H1 (cell line): ENCODE results near the gene NELFA. TPM values are rescaled to one million over a fixed set of nuclear protein-coding genes. Genes with fewer than 3 reads are reported as not detected.

Experiments
- CTBP2 ChIP-seq: IDR thresholded peaks from 2 replicates; pipeline ENCODE4 v1.7.0; 2011; ENCODE audit warnings: borderline replicate concordance, mild to moderate bottlenecking, moderate library complexity, mixed read lengths, low read length; ENCODE audit not compliant: insufficient read depth, insufficient read length
- JUN ChIP-seq: IDR thresholded peaks from 2 replicates; pipeline ENCODE4 v1.6.1; 2011; ENCODE audit warnings: low read depth, mild to moderate bottlenecking, improper control_type of control experiment, low read length
- KDM1A ChIP-seq: fragments of 200-600, 300-600 bp; sonication (generic); IDR thresholded peaks from 2 replicates; pipeline ENCODE4 v1.7.1; 2016; ENCODE audit warnings: mild to moderate bottlenecking, low read length, borderline replicate concordance
- RXRA ChIP-seq: IDR thresholded peaks from 2 replicates; pipeline ENCODE4 v1.6.1; 2011; ENCODE audit warnings: low read depth, mild to moderate bottlenecking, low read length, moderate library complexity; ENCODE audit not compliant: insufficient read depth
- SAP30 ChIP-seq: fragments of 300-600 bp; sonication (generic); IDR thresholded peaks from 2 replicates; pipeline ENCODE4 v1.7.1; 2012; ENCODE audit warnings: low read length, moderate library complexity, mild to moderate bottlenecking, inconsistent platforms; ENCODE audit not compliant: insufficient read depth, insufficient replicate concordance
- YY1 ChIP-seq: IDR thresholded peaks from 2 replicates; pipeline ENCODE4 v1.6.1; 2011; ENCODE audit warnings: low read depth, mild to moderate bottlenecking, low read length
- polyA plus RNA-seq, 7 experiments: library from polyadenylated mRNA; depleted of rRNA in 3 of 7; stranded (reverse) in 5 of 7; unstranded in 2 of 7; fragments of >200 nt in 5 of 7; fragments of 200-250 nt in 2 of 7; gene quantifications; 1 replicate in 5 of 7; 2 replicates in 1 of 7; 4 replicates in 1 of 7; pipeline versions ENCODE4 v1.2.1 to v1.2.3, GENCODE V29; 2011 to 2013; ENCODE audit warnings: missing spikeins in 2 of 7, mixed read lengths in 2 of 7
- total RNA-seq: library from RNA; stranded (reverse); fragmentation: NEBNext Ultra II Directional; extraction: Animal tissue kit (Norgen Biotek cat#: 25700); gene quantifications from 2 replicates; pipeline ENCODE4 v1.2.1, GENCODE V29; 2021
- TF ChIP-seq, protein P1 (sequence below): fragments of 300-600 bp; sonication (generic); IDR thresholded peaks from 2 replicates; pipeline ENCODE4 v1.7.1; 2012; ENCODE audit warnings: low read length, moderate library complexity, mild to moderate bottlenecking, inconsistent platforms; ENCODE audit not compliant: insufficient replicate concordance
- TF ChIP-seq, protein P2 (sequence below): IDR thresholded peaks from 2 replicates; pipeline ENCODE4 v1.6.1; 2011; ENCODE audit warnings: low read depth, mild to moderate bottlenecking, low read length; ENCODE audit not compliant: insufficient read depth

Gene NELFA
- total and polyA plus RNA-seq, 2 of the 8 experiments (the other 6 are each of a cell fraction or from before 2014, with no cell fraction given), result 41.8 to 57.5 TPM

GRCh38 chr4:2043396-2044118 lies 34.8 kb upstream of the NELFA start (continued):
- TF ChIP-seq, protein P1, sequence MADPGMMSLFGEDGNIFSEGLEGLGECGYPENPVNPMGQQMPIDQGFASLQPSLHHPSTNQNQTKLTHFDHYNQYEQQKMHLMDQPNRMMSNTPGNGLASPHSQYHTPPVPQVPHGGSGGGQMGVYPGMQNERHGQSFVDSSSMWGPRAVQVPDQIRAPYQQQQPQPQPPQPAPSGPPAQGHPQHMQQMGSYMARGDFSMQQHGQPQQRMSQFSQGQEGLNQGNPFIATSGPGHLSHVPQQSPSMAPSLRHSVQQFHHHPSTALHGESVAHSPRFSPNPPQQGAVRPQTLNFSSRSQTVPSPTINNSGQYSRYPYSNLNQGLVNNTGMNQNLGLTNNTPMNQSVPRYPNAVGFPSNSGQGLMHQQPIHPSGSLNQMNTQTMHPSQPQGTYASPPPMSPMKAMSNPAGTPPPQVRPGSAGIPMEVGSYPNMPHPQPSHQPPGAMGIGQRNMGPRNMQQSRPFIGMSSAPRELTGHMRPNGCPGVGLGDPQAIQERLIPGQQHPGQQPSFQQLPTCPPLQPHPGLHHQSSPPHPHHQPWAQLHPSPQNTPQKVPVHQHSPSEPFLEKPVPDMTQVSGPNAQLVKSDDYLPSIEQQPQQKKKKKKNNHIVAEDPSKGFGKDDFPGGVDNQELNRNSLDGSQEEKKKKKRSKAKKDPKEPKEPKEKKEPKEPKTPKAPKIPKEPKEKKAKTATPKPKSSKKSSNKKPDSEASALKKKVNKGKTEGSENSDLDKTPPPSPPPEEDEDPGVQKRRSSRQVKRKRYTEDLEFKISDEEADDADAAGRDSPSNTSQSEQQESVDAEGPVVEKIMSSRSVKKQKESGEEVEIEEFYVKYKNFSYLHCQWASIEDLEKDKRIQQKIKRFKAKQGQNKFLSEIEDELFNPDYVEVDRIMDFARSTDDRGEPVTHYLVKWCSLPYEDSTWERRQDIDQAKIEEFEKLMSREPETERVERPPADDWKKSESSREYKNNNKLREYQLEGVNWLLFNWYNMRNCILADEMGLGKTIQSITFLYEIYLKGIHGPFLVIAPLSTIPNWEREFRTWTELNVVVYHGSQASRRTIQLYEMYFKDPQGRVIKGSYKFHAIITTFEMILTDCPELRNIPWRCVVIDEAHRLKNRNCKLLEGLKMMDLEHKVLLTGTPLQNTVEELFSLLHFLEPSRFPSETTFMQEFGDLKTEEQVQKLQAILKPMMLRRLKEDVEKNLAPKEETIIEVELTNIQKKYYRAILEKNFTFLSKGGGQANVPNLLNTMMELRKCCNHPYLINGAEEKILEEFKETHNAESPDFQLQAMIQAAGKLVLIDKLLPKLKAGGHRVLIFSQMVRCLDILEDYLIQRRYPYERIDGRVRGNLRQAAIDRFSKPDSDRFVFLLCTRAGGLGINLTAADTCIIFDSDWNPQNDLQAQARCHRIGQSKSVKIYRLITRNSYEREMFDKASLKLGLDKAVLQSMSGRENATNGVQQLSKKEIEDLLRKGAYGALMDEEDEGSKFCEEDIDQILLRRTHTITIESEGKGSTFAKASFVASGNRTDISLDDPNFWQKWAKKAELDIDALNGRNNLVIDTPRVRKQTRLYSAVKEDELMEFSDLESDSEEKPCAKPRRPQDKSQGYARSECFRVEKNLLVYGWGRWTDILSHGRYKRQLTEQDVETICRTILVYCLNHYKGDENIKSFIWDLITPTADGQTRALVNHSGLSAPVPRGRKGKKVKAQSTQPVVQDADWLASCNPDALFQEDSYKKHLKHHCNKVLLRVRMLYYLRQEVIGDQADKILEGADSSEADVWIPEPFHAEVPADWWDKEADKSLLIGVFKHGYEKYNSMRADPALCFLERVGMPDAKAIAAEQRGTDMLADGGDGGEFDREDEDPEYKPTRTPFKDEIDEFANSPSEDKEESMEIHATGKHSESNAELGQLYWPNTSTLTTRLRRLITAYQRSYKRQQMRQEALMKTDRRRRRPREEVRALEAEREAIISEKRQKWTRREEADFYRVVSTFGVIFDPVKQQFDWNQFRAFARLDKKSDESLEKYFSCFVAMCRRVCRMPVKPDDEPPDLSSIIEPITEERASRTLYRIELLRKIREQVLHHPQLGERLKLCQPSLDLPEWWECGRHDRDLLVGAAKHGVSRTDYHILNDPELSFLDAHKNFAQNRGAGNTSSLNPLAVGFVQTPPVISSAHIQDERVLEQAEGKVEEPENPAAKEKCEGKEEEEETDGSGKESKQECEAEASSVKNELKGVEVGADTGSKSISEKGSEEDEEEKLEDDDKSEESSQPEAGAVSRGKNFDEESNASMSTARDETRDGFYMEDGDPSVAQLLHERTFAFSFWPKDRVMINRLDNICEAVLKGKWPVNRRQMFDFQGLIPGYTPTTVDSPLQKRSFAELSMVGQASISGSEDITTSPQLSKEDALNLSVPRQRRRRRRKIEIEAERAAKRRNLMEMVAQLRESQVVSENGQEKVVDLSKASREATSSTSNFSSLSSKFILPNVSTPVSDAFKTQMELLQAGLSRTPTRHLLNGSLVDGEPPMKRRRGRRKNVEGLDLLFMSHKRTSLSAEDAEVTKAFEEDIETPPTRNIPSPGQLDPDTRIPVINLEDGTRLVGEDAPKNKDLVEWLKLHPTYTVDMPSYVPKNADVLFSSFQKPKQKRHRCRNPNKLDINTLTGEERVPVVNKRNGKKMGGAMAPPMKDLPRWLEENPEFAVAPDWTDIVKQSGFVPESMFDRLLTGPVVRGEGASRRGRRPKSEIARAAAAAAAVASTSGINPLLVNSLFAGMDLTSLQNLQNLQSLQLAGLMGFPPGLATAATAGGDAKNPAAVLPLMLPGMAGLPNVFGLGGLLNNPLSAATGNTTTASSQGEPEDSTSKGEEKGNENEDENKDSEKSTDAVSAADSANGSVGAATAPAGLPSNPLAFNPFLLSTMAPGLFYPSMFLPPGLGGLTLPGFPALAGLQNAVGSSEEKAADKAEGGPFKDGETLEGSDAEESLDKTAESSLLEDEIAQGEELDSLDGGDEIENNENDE, result no peak
- TF ChIP-seq KDM1A, result no peak
- TF ChIP-seq CTBP2, result no peak
- TF ChIP-seq, protein P2, sequence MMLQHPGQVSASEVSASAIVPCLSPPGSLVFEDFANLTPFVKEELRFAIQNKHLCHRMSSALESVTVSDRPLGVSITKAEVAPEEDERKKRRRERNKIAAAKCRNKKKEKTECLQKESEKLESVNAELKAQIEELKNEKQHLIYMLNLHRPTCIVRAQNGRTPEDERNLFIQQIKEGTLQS, result no peak
- no peak for TF ChIP-seq JUN
- no peak for TF ChIP-seq RXRA
- no peak for TF ChIP-seq SAP30
- TF ChIP-seq YY1, result no peak
